CD14-positive monocyte (primary cell): ENCODE results near the gene LIPA. TPM values are rescaled to one million over a fixed set of nuclear protein-coding genes. Genes with fewer than 3 reads are reported as not detected.

Experiments used
- DNase-seq, 3 donors: peaks; one replicate each; pipeline ENCODE4 v3.0.0-alpha.2; 2011 to 2022
- H2AFZ ChIP-seq: 2 replicates; pipeline ENCODE4 v1.6.0; 2012; ENCODE audit warnings: mild to moderate bottlenecking, low read depth, low read length, inconsistent platforms; ENCODE audit not compliant: insufficient read depth, poor library complexity, severe bottlenecking
- H3K27ac ChIP-seq, 2 donors: 1 replicate in 1 of 2; 2 replicates in 1 of 2; pipeline ENCODE4 v1.5.1; 2012 to 2013; ENCODE audit warnings: low read length in 2 of 2, control low read depth in 1 of 2, inconsistent platforms in 1 of 2, low read depth in 1 of 2, mild to moderate bottlenecking in 1 of 2
- H3K27me3 ChIP-seq, 2 donors: one replicate each; pipeline versions ENCODE4 v1.6.0 to v1.6.1; 2011 to 2013; ENCODE audit warnings: low read length in 2 of 2; ENCODE audit not compliant: control insufficient read depth in 2 of 2, insufficient read depth in 2 of 2
- H3K36me3 ChIP-seq, 2 donors: replicated peaks in 1 of 2; 1 replicate in 1 of 2; 2 replicates in 1 of 2; pipeline versions ENCODE4 v1.5.1 to v1.6.1; 2012 to 2013; ENCODE audit warnings: low read length in 2 of 2, control low read depth in 1 of 2, inconsistent platforms in 1 of 2, mild to moderate bottlenecking in 1 of 2; ENCODE audit not compliant: insufficient read depth in 2 of 2, control insufficient read depth in 1 of 2
- H3K4me1 ChIP-seq, 2 donors: 1 replicate in 1 of 2; 2 replicates in 1 of 2; pipeline versions ENCODE4 v1.5.1 to v1.6.1; 2012 to 2013; ENCODE audit warnings: low read length in 2 of 2, control low read depth in 1 of 2, inconsistent platforms in 1 of 2, mild to moderate bottlenecking in 1 of 2, moderate library complexity in 1 of 2; ENCODE audit not compliant: insufficient read depth in 2 of 2, control insufficient read depth in 1 of 2
- H3K4me2 ChIP-seq: replicated peaks from 2 replicates; pipeline ENCODE3; 2012; ENCODE audit warnings: low read length, moderate library complexity, mild to moderate bottlenecking; ENCODE audit not compliant: poor library complexity, severe bottlenecking; ENCODE audit errors: extremely low read depth
- H3K4me3 ChIP-seq, 3 experiments: fragments of 200-600 bp in 1 of 3; sonication (generic) in 1 of 3; replicated peaks in 1 of 3; 1 replicate in 2 of 3; 2 replicates in 1 of 3; pipeline ENCODE4 v1.5.1; 2011 to 2013; ENCODE audit warnings: low read length in 3 of 3, mild to moderate bottlenecking in 3 of 3, control low read depth in 2 of 3, low read depth in 2 of 3, inconsistent platforms in 1 of 3, moderate library complexity in 1 of 3
- H3K79me2 ChIP-seq: 2 replicates; pipeline ENCODE4 v1.6.0; 2012; ENCODE audit warnings: mild to moderate bottlenecking, control low read depth, inconsistent platforms, low read length, moderate library complexity; ENCODE audit not compliant: insufficient read depth
- H3K9ac ChIP-seq: 2 replicates; pipeline ENCODE4 v1.6.0; 2017; ENCODE audit warnings: low read length, mild to moderate bottlenecking; ENCODE audit not compliant: insufficient read depth, poor library complexity, severe bottlenecking
- H3K9me3 ChIP-seq, 2 donors: replicated peaks in 1 of 2; 1 replicate in 1 of 2; 2 replicates in 1 of 2; pipeline versions ENCODE4 v1.5.1 to v1.6.1; 2012 to 2013; ENCODE audit warnings: low read length in 2 of 2, control low read depth in 1 of 2; ENCODE audit not compliant: control insufficient read depth in 1 of 2, insufficient read depth in 1 of 2
- H4K20me1 ChIP-seq: 2 replicates; pipeline ENCODE4 v1.6.0; 2012; ENCODE audit warnings: mild to moderate bottlenecking, low read length, control low read depth, moderate library complexity; ENCODE audit not compliant: insufficient read depth
- H3K27ac Mint-ChIP-seq, 7 donors: one replicate each; pipeline ENCODE4 v1.8.0; 2020; ENCODE audit warnings: mild to moderate bottlenecking in 7 of 7, mixed read lengths in 7 of 7, moderate library complexity in 6 of 7, inconsistent platforms in 2 of 7
- H3K27me3 Mint-ChIP-seq, 3 donors: one replicate each; pipeline ENCODE4 v1.8.0; 2021 to 2022; ENCODE audit warnings: low read depth in 3 of 3, mild to moderate bottlenecking in 3 of 3, mixed read lengths in 3 of 3, moderate library complexity in 3 of 3, inconsistent platforms in 1 of 3
- H3K36me3 Mint-ChIP-seq, 2 donors: one replicate each; pipeline ENCODE4 v1.8.0; 2020; ENCODE audit warnings: mixed read lengths in 2 of 2, inconsistent platforms in 1 of 2, mild to moderate bottlenecking in 1 of 2
- H3K4me1 Mint-ChIP-seq: one replicate; pipeline ENCODE4 v1.8.0; 2020; ENCODE audit warnings: mild to moderate bottlenecking, mixed read lengths
- H3K4me3 Mint-ChIP-seq, 2 donors: one replicate each; pipeline ENCODE4 v1.8.0; 2020; ENCODE audit warnings: mild to moderate bottlenecking in 2 of 2, mixed read lengths in 2 of 2, moderate library complexity in 1 of 2
- H3K9me3 Mint-ChIP-seq, 7 donors: one replicate each; pipeline ENCODE4 v1.8.0; 2020 to 2022; ENCODE audit warnings: mixed read lengths in 7 of 7, mild to moderate bottlenecking in 6 of 7, moderate library complexity in 6 of 7, inconsistent platforms in 2 of 7
- CTCF ChIP-seq: fragments of 200-600 bp; IDR thresholded peaks from one replicate; pipeline ENCODE4 v1.8.0; 2022; ENCODE audit warnings: antibody characterized with exemption, mild to moderate bottlenecking
- WGBS: methylation state at CpG from one replicate; pipeline ENCODE4 v1.1.5; 2013; ENCODE audit warnings: missing lambda C conversion rate; ENCODE audit not compliant: insufficient coverage; 5-methylcytosine and 5-hydroxymethylcytosine counted together
- intact Hi-C, 2 donors: fragments of 100-400 bp; cut with micrococcal nuclease; formaldehyde crosslinking; loops; one replicate each; pipeline versions ENCODE4 v1.15.0 to v1.15.1; 2023
- polyA plus RNA-seq, 3 donors: library from polyadenylated mRNA; depleted of rRNA in 1 of 3; unstranded in 2 of 3; stranded (reverse) in 1 of 3; fragments of 300-500 nt in 2 of 3; fragments of >200 nt in 1 of 3; fragmentation: Illumina TruSeq in 2 of 3; gene quantifications; 1 replicate in 2 of 3; 2 replicates in 1 of 3; pipeline ENCODE4 v1.2.3, GENCODE V29; 2012 to 2021

Gene LIPA
- polyA plus RNA-seq, 3 donors, result 37.4 to 353 (median 289) TPM

GRCh38 chr10:89252225-89252585, 630 bp upstream of the LIPA start:
- peak overlapping the region in 4 of 7 donors; percentile 23 to 78 (median 70) for H3K27ac Mint-ChIP-seq

GRCh38 chr10:89250865-89251408, 638 bp downstream of the LIPA start:
- H3K79me2 ChIP-seq, result peaks cover 18% of the 10 kb centered on the region
- peak overlapping the region; percentile 63 for H3K9ac ChIP-seq
- peak overlapping the region in 6 of 7 donors; percentile 57 to 93 (median 77) for H3K27ac Mint-ChIP-seq
- WGBS, result 19% methylated on average over 12 of the region's 13 CpGs
- peaks cover 2 to 10% of the 10 kb centered on the region in 2 donors for H3K36me3 Mint-ChIP-seq
- peaks cover 42% of the 10 kb centered on the region for H3K4me1 Mint-ChIP-seq
- peak overlapping the region; percentile 46 to 81 for H3K27ac ChIP-seq
- no peaks in the 10 kb centered on the region for H3K27me3 ChIP-seq
- no peak for DNase-seq
- intact Hi-C loops, result no loop called here
- peak overlapping the region; percentile 56 to 91 (median 62) for H3K4me3 ChIP-seq
- H3K36me3 ChIP-seq, result peaks cover 0 to 8% of the 10 kb centered on the region in 2 donors
- no peaks in the 10 kb centered on the region for H3K27me3 Mint-ChIP-seq
- peak overlapping the region; percentile 91 for H3K4me2 ChIP-seq
- peaks cover 5 to 13% (median 7%) of the 10 kb centered on the region in 7 donors for H3K9me3 Mint-ChIP-seq
- H2AFZ ChIP-seq, result peak overlapping the region; percentile 94
- H3K4me3 Mint-ChIP-seq, result peak overlapping the region; percentile 87 to 94
- no peaks in the 10 kb centered on the region for H4K20me1 ChIP-seq
- no peak for TF ChIP-seq CTCF
- H3K9me3 ChIP-seq, result peaks cover 0 to 13% of the 10 kb centered on the region in 2 donors
- peaks cover 46 to 60% of the 10 kb centered on the region in 2 donors for H3K4me1 ChIP-seq

More at GRCh38 chr10:89252225-89252585, 630 bp upstream of the LIPA start:
- Histone ChIP-seq H3K79me2 (peaks cover 17% of the 10 kb centered on the region), H3K9ac (no peak overlapping the region), H3K27ac (peak overlapping the region; percentile 44 to 46), H3K4me1 (peaks cover 58 to 73% of the 10 kb centered on the region in 2 donors), H3K9me3 (peaks cover 0 to 13% of the 10 kb centered on the region in 2 donors), H3K27me3 (no peaks in the 10 kb centered on the region), H4K20me1 (no peaks in the 10 kb centered on the region), H2AFZ (peak overlapping the region; percentile 94), H3K36me3 (no peaks in the 10 kb centered on the region), H3K4me2 (peak overlapping the region; percentile 91), H3K4me3 (peak overlapping the region; percentile 56 to 91 (median 62))
- no peak for DNase-seq
- Mint-ChIP-seq H3K4me1 (peaks cover 51% of the 10 kb centered on the region), H3K9me3 (peaks cover 5 to 13% (median 7%) of the 10 kb centered on the region in 7 donors), H3K4me3 (peak overlapping the region in 1 of 2 donors; percentile 87), H3K27me3 (no peaks in the 10 kb centered on the region), H3K36me3 (peaks cover 0 to 4% of the 10 kb centered on the region in 2 donors)
- intact Hi-C loops, result no loop called here
- WGBS, result no CpG with 5 or more reads among the region's 2 CpGs
- TF ChIP-seq CTCF, result no peak
